ENCODE results near the gene BARD1. TPM values are rescaled to one million over a fixed set of nuclear protein-coding genes. Genes with fewer than 3 reads are reported as not detected.

BARD1 gene
- total RNA-seq, 1 experiment from 2014 or later = 26.1 TPM

DNA sequence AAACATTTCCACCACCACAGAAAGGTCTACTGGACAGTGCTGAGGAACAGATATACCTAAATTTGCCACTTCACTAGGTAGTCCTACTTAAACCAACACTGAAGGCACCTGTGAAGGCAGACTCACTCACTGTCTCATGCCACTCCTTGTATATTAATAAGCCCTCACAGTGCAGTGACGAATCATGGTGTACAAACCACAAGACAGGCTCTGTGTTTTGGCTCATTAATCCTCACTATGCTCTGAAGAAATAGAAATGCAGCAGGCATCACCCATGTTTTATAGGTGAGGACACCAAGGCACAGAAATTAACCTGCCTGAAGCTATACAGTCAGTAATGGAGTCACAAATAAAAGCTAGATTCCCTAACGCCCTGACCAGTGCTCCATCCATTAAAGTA, 44.3 kb downstream of the BARD1 start:
- H3K27ac Mint-ChIP-seq (ENCODE audit: unreplicated experiment) = no peak overlapping the region
- Histone ChIP-seq H3K36me3 (ENCODE audit: control insufficient read depth, insufficient read depth, low read length) (no peaks in the 10 kb centered on the region; the same call in 1 of the 2 replicates), H3K4me3 (ENCODE audit: low read depth, low read length) (no peak overlapping the region), H3K9me3 (no peaks in the 10 kb centered on the region), H3K27me3 (replicated peaks; ENCODE audit: control insufficient read depth, insufficient read depth, low read length) (no peaks in the 10 kb centered on the region), H3K4me1 (no peaks in the 10 kb centered on the region)
- H3K36me3 Mint-ChIP-seq (ENCODE audit: insufficient read depth, unreplicated experiment) = peaks cover 35% of the 10 kb centered on the region
- ChIA-PET POLR2A (no interaction called here), CTCF (no interaction called here)
- TF ChIP-seq, protein P1, sequence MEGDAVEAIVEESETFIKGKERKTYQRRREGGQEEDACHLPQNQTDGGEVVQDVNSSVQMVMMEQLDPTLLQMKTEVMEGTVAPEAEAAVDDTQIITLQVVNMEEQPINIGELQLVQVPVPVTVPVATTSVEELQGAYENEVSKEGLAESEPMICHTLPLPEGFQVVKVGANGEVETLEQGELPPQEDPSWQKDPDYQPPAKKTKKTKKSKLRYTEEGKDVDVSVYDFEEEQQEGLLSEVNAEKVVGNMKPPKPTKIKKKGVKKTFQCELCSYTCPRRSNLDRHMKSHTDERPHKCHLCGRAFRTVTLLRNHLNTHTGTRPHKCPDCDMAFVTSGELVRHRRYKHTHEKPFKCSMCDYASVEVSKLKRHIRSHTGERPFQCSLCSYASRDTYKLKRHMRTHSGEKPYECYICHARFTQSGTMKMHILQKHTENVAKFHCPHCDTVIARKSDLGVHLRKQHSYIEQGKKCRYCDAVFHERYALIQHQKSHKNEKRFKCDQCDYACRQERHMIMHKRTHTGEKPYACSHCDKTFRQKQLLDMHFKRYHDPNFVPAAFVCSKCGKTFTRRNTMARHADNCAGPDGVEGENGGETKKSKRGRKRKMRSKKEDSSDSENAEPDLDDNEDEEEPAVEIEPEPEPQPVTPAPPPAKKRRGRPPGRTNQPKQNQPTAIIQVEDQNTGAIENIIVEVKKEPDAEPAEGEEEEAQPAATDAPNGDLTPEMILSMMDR (IDR thresholded peaks at IDR 0.05; ENCODE audit: insufficient read depth in 1 of 2, low read depth in 1 of 2, low read length in 1 of 2, severe bottlenecking in 1 of 2, unreplicated experiment in 1 of 2) = no peak
- H3K4me3 Mint-ChIP-seq (ENCODE audit: unreplicated experiment) = no peak overlapping the region
- H3K9me3 Mint-ChIP-seq (ENCODE audit: unreplicated experiment) = no peaks in the 10 kb centered on the region
- DNase-seq = no peak
- H3K4me1 Mint-ChIP-seq (ENCODE audit: low read depth, unreplicated experiment) = no peaks in the 10 kb centered on the region
- BruUV-seq (replicated peaks) = no TSS peak
- intact Hi-C loops (cut with micrococcal nuclease; ENCODE audit: unreplicated experiment) = no loop called here
- no peaks in the 10 kb centered on the region for H3K27me3 Mint-ChIP-seq (ENCODE audit: insufficient read depth, unreplicated experiment)

DNA sequence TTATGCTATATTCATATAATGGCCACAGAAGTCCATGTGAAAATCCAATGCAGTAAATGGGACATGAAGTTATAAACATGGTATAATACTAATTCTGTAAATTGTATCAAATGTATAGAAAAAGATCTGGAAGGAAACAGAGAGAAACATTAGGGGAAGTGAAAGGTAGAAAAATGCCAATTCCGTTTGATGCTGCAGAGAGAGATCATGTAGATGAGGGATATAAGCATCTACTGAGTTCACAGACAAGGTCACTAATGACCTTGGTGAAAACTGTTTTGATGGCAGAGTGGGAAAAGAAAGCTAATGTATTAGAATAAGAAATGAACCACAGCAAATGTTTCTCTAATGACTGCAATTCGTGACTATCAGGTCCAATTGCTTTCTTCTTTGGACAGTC, 56.0 kb downstream of the BARD1 start:
- no peaks in the 10 kb centered on the region for H3K27me3 ChIP-seq (replicated peaks; ENCODE audit: control insufficient read depth, insufficient read depth, low read length)
- BruUV-seq (replicated peaks) = no TSS peak
- H3K4me3 Mint-ChIP-seq (ENCODE audit: unreplicated experiment) = no peak overlapping the region
- peaks cover 6% of the 10 kb centered on the region for H3K4me1 Mint-ChIP-seq (ENCODE audit: low read depth, unreplicated experiment)
- no peaks in the 10 kb centered on the region for H3K4me1 ChIP-seq
- H3K27ac Mint-ChIP-seq (ENCODE audit: unreplicated experiment) = no peak overlapping the region
- CTCF ChIA-PET = no interaction called here
- intact Hi-C loops (cut with micrococcal nuclease; ENCODE audit: unreplicated experiment) = no loop called here
- H3K27me3 Mint-ChIP-seq (ENCODE audit: insufficient read depth, unreplicated experiment) = no peaks in the 10 kb centered on the region
- no peak for DNase-seq
- H3K9me3 ChIP-seq = no peaks in the 10 kb centered on the region
- H3K36me3 Mint-ChIP-seq (ENCODE audit: insufficient read depth, unreplicated experiment) = peaks cover 37% of the 10 kb centered on the region
- H3K4me3 ChIP-seq (ENCODE audit: low read depth, low read length) = no peak overlapping the region
- H3K9me3 Mint-ChIP-seq (ENCODE audit: unreplicated experiment) = no peaks in the 10 kb centered on the region
- no peaks in the 10 kb centered on the region; the same call in 1 of the 2 replicates for H3K36me3 ChIP-seq (ENCODE audit: control insufficient read depth, insufficient read depth, low read length)
- TF ChIP-seq, protein P1 (IDR thresholded peaks at IDR 0.05; ENCODE audit: insufficient read depth in 1 of 2, low read depth in 1 of 2, low read length in 1 of 2, severe bottlenecking in 1 of 2, unreplicated experiment in 1 of 2) = no peak
- POLR2A ChIA-PET = no interaction called here

DNA sequence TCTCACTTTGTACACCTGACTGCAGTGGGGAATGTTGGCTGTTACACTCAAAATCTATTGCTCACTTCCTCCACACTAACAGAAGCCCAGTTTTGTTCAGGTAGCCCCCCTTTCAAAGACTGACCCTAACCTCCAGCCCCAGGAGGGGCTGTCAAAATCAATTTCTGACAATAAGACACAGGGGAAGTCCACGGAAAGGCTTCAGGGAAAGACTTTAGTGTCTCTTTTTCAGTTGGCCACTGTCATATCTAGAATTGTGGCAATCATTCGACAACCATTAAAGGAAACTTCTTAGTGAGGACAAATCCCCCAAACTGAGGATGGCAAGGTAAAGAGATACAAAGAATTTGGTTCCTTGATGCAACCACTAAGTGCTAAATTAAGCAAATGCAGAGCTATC, 59.0 kb downstream of the BARD1 start:
- BruUV-seq (replicated peaks) = no TSS peak
- Mint-ChIP-seq H3K4me1 (ENCODE audit: low read depth, unreplicated experiment) (peaks cover 6% of the 10 kb centered on the region), H3K27ac (ENCODE audit: unreplicated experiment) (no peak overlapping the region), H3K9me3 (ENCODE audit: unreplicated experiment) (no peaks in the 10 kb centered on the region), H3K4me3 (ENCODE audit: unreplicated experiment) (no peak overlapping the region), H3K36me3 (ENCODE audit: insufficient read depth, unreplicated experiment) (peaks cover 31% of the 10 kb centered on the region), H3K27me3 (ENCODE audit: insufficient read depth, unreplicated experiment) (no peaks in the 10 kb centered on the region)
- ChIA-PET POLR2A (no interaction called here), CTCF (no interaction called here)
- H3K36me3 ChIP-seq (ENCODE audit: control insufficient read depth, insufficient read depth, low read length) = no peaks in the 10 kb centered on the region; the same call in 1 of the 2 replicates
- H3K27me3 ChIP-seq (replicated peaks; ENCODE audit: control insufficient read depth, insufficient read depth, low read length) = no peaks in the 10 kb centered on the region
- no peaks in the 10 kb centered on the region for H3K9me3 ChIP-seq
- H3K4me3 ChIP-seq (ENCODE audit: low read depth, low read length) = no peak overlapping the region
- H3K4me1 ChIP-seq = no peaks in the 10 kb centered on the region
- TF ChIP-seq, protein P1 (IDR thresholded peaks at IDR 0.05; ENCODE audit: insufficient read depth in 1 of 2, low read depth in 1 of 2, low read length in 1 of 2, severe bottlenecking in 1 of 2, unreplicated experiment in 1 of 2) = no peak
- no peak for DNase-seq
- intact Hi-C loops (cut with micrococcal nuclease; ENCODE audit: unreplicated experiment) = no loop called here
